Erythroblast (primary cell): ENCODE data around the gene HTR3E.

Experiments used
- GATA1 ChIP-seq: IDR thresholded peaks from 2 replicates; pipeline ENCODE4 v1.6.1; 2011; ENCODE audit warnings: low read depth, mild to moderate bottlenecking, control low read depth, low read length, moderate library complexity
- POLR2A ChIP-seq: IDR thresholded peaks from 2 replicates; pipeline ENCODE4 v1.6.1; 2011; ENCODE audit warnings: mild to moderate bottlenecking, low read length

DNA sequence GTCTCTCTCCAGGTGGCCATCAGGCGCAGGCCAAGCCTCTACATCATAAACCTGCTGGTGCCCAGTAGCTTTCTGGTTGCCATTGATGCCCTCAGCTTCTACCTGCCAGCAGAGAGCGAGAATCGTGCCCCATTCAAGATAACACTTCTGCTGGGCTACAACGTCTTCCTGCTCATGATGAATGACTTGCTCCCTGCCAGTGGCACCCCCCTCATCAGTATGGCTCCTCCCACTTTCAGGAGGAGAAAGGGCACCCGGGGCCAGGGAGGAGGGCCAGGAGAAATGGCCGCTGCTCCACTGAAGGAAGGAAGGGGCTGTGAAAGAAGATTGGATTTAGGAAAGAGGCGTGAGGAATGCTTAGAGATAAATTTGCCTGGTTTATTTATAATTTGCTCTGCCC lies 37.4 kb upstream of the HTR3E start:
- TF ChIP-seq POLR2A: no peak
- TF ChIP-seq GATA1: no peak
